Ovary (tissue), 9 donors: ENCODE measurements around the gene CDCP1. TPM values are rescaled to one million over a fixed set of nuclear protein-coding genes. Genes with fewer than 3 reads are reported as not detected.

Experiments
- DNase-seq, 5 donors: peaks; one replicate each; pipeline ENCODE4 v3.0.0-alpha.2; 2019 to 2020
- H3K27ac ChIP-seq, 2 donors: fragments of 200-600 bp; one replicate each; pipeline versions ENCODE4 v1.5.1 to v1.8.0; 2019 to 2022
- H3K27me3 ChIP-seq: fragments of 200-600 bp; one replicate; pipeline ENCODE4 v1.8.0; 2022
- H3K36me3 ChIP-seq: fragments of 200-600 bp; sonication (generic); one replicate; pipeline ENCODE4 v1.5.1; 2019
- H3K4me1 ChIP-seq: one replicate; pipeline ENCODE4 v1.8.1; 2013; ENCODE audit warnings: mild to moderate bottlenecking, moderate library complexity; ENCODE audit not compliant: insufficient read depth
- H3K4me3 ChIP-seq: fragments of 200-600 bp; sonication (generic); one replicate; pipeline ENCODE4 v1.5.1; 2017
- H3K9me3 ChIP-seq, 2 donors: fragments of 200-600 bp in 1 of 2; sonication (generic) in 1 of 2; one replicate each; pipeline versions ENCODE4 v1.5.1 to v1.8.1; 2013 to 2019; ENCODE audit warnings: mild to moderate bottlenecking in 1 of 2, moderate library complexity in 1 of 2
- CTCF ChIP-seq, 3 donors: fragments of 450-650 bp in 2 of 3; fragments of 200-600 bp in 1 of 3; IDR thresholded peaks; one replicate each; pipeline versions ENCODE4 v1.5.1 to v1.8.0; 2016 to 2022; ENCODE audit warnings: antibody characterized with exemption in 3 of 3, mild to moderate bottlenecking in 1 of 3
- EP300 ChIP-seq: sonication (generic); formaldehyde crosslinking; IDR thresholded peaks from one replicate; pipeline ENCODE4 v1.6.1; 2017; ENCODE audit warnings: antibody characterized with exemption
- POLR2A ChIP-seq: fragments of 450-650 bp; IDR thresholded peaks from one replicate; pipeline ENCODE4 v1.6.1; 2017; ENCODE audit warnings: antibody characterized with exemption, mild to moderate bottlenecking, moderate library complexity
- WGBS, 3 donors: extraction: QIAGEN DNeasy Blood & Tissue Kit in 1 of 3; methylation state at CpG; one replicate each; pipeline versions ENCODE4 v1.1.5 to v1.1.7; 2013 to 2017; 5-methylcytosine and 5-hydroxymethylcytosine counted together
- intact Hi-C, 4 donors: fragments of 100-400 bp; cut with DNase I; formaldehyde crosslinking; loops; one replicate each; pipeline versions ENCODE4 v1.11.0 to v1.15.1; 2022 to 2023
- polyA plus RNA-seq, 2 donors: library from polyadenylated mRNA; stranded (reverse); fragments of 200-250 nt in 1 of 2; fragments of 350-450 nt in 1 of 2; fragmentation: Illumina TruSeq in 1 of 2; extraction: RNeasy Lipid Tissue Mini Kit (QIAGEN cat#74804) in 1 of 2; gene quantifications; one replicate each; pipeline ENCODE4 v1.2.3, GENCODE V29; 2013 to 2014
- total RNA-seq, 7 donors: library from RNA; depleted of rRNA in 2 of 7; stranded (reverse); fragments of >200 nt in 2 of 7; fragmentation: NEBNext Ultra II Directional in 3 of 7; extraction: Animal tissue kit (Norgen Biotek cat#: 25700) in 3 of 7; gene quantifications; one replicate each; pipeline versions ENCODE4 v1.1.0 to v1.2.4, GENCODE V29; 2016 to 2023
- donor health status: DM: no; HTN: no; CAD: no; lungs with moderate emphysema.
- donor health status: DM: no; HTN: no; CAD: no.
- donor health status: Bipolar disorder and iron deficiency.
- donor health status: DM: yes; HTN: yes; CAD: no.
- donor health status: DM: no; HTN: no; CAD: no.
- donor health status: DM: yes; HTN: yes; CAD: no.

The CDCP1 gene
- total and polyA plus RNA-seq, 9 donors, result 0.12 to 14.4 (median 1.7) TPM

DNA sequence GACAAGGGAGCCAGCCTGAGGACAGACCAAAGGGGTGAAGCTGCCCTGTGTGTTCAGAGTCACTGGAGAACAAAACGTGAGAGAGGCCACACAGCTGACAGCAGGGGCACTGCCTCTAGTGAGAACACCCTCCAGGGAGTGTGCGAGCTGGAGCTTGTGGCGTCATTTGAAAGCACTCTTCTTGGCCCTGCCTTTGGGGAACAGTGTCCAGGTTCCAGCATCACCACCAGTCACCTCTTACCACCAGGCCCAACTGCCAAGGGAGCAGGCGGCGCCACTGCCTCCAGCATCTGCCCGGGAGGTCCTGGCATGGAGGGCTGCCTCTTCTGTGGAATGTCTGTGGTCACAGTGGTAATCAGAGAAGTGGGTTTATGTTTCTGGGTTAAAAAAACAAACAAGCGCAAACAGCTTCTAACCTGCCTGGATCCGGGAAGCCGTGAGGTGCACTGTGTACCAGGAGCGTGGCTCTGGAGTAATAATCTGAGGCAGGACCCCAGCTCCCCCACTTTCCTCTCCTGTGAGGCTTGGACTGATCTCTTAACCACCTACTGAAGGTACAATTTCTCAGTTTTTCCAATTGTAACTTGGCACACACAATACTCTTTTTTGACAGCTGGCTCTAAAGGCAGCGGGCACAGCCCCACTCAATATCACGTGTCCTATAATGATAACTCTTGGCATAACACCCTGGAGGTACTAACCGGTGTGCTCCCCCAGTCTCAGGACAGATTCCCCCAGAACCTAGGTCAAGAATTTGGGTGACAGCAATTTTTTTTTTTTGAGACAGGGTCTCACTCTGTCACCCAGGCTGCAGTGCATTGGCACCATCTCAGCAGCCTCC is 32.2 kb upstream of the CDCP1 start:
- Histone ChIP-seq H3K27ac (no peak overlapping the region), H3K36me3 (no peaks in the 10 kb centered on the region), H3K27me3 (no peaks in the 10 kb centered on the region), H3K4me3 (no peak overlapping the region), H3K9me3 (no peaks in the 10 kb centered on the region), H3K4me1 (no peaks in the 10 kb centered on the region)
- intact Hi-C loops, result no loop called here
- DNase-seq, result no peak
- 73 to 89% (median 74%) methylated on average over 13 of the region's 13 CpGs for WGBS, 3 donors
- TF ChIP-seq EP300, result no peak
- TF ChIP-seq CTCF (IDR thresholded peaks at IDR 0.05), result no peak
- TF ChIP-seq POLR2A, result no peak

- no peak for TF ChIP-seq POLR2A
- no peak for TF ChIP-seq EP300
- no peak for TF ChIP-seq CTCF (IDR thresholded peaks at IDR 0.05)
- DNase-seq, result no peak
- Histone ChIP-seq H3K27me3 (no peaks in the 10 kb centered on the region), H3K4me1 (no peaks in the 10 kb centered on the region), H3K4me3 (no peak overlapping the region), H3K9me3 (no peaks in the 10 kb centered on the region), H3K36me3 (no peaks in the 10 kb centered on the region), H3K27ac (no peak overlapping the region)
- 53 to 69% (median 57%) methylated on average over 4 of the region's 4 CpGs for WGBS, 3 donors
- intact Hi-C loops, result no loop called here
Measured at GRCh38 chr3:45176912-45177311, 30.7 kb upstream of the CDCP1 start.

- no peaks in the 10 kb centered on the region for H3K9me3 ChIP-seq
- no peak overlapping the region for H3K4me3 ChIP-seq
- intact Hi-C loops, result no loop called here
- H3K27ac ChIP-seq, result no peak overlapping the region
- H3K4me1 ChIP-seq, result no peaks in the 10 kb centered on the region
- WGBS, 3 donors, result 44 to 62% (median 55%) methylated on average over 2 of the region's 2 CpGs
- DNase-seq, result no peak
- no peaks in the 10 kb centered on the region for H3K36me3 ChIP-seq
- TF ChIP-seq EP300, result no peak
- H3K27me3 ChIP-seq, result no peaks in the 10 kb centered on the region
Measured at GRCh38 chr3:45174234-45174633, 28.1 kb upstream of the CDCP1 start.

DNA sequence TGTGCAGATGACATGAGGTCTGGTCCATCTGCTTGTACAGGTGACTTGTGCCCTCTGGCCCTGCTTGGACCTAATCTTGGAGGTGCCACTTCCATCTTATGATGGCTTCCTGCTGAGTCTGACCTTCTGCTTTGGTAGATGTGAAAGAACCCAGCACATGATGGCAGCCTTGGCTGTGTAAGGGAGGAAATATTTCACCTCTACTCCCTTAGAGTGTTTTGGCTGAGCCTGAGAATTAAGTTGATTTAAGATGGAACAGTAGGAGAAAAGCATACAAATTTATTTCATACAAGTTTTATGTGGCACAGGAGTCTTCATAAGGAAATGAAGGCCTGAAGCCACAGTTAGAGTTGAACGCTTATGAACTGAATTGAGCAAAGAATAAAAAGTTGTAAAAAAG is 27.6 kb upstream of the CDCP1 start:
- intact Hi-C loops, result no loop called here
- Histone ChIP-seq H3K27ac (no peak overlapping the region), H3K27me3 (no peaks in the 10 kb centered on the region), H3K36me3 (no peaks in the 10 kb centered on the region), H3K9me3 (no peaks in the 10 kb centered on the region), H3K4me3 (no peak overlapping the region), H3K4me1 (no peaks in the 10 kb centered on the region)
- TF ChIP-seq POLR2A (no peak), CTCF (IDR thresholded peaks at IDR 0.05) (no peak), EP300 (no peak)
- 66 to 84% (median 84%) methylated on average over 1 of the region's 1 CpG for WGBS, 3 donors
- no peak for DNase-seq

DNA sequence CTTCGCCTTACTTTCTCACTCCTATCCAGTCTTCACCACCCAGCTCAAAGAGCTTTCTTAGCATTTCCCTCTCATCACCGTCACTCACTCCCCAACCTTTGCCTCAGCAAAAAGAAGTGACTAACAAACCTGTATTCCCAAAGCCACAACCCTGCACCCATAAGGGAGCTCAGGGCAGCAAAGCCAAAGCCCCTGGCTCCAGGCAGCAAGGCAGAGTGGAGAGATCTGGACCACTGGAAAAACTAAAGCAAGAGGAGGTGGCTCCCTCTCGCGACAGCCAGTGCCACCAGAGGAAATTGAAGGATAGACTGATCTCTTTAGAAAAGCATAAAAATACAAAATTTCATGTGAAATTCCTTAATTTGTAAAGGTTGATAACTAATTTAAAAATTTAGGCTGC is 25.1 kb upstream of the CDCP1 start:
- no peak overlapping the region for H3K27ac ChIP-seq
- no peak for DNase-seq
- no peak overlapping the region for H3K4me3 ChIP-seq
- no peaks in the 10 kb centered on the region for H3K36me3 ChIP-seq
- 68 to 90% (median 71%) methylated on average over 4 of the region's 4 CpGs for WGBS, 3 donors
- H3K27me3 ChIP-seq, result no peaks in the 10 kb centered on the region
- H3K4me1 ChIP-seq, result peaks cover 2% of the 10 kb centered on the region
- no peak for TF ChIP-seq POLR2A
- no peak for TF ChIP-seq CTCF (IDR thresholded peaks at IDR 0.05)
- no peak for TF ChIP-seq EP300
- intact Hi-C loops, result no loop called here
- H3K9me3 ChIP-seq, result no peaks in the 10 kb centered on the region
